Glutamatergic neuron (in vitro differentiated cells): ENCODE measurements around the gene CIITA. TPM values are rescaled to one million over a fixed set of nuclear protein-coding genes. Genes with fewer than 3 reads are reported as not detected.
A peak's percentile ranks its signal among the peaks of the same experiment; 100 is the strongest.

ENCODE experiments used
- DNase-seq: peaks from one replicate; pipeline ENCODE4 v3.0.0; 2022
- H3K27ac Mint-ChIP-seq: one replicate; pipeline ENCODE4 v1.8.0; 2020; ENCODE audit warnings: mild to moderate bottlenecking, mixed read lengths, inconsistent platforms; ENCODE audit not compliant: unreplicated experiment
- H3K27me3 Mint-ChIP-seq: one replicate; pipeline ENCODE4 v1.8.0; 2020; ENCODE audit warnings: mild to moderate bottlenecking, moderate library complexity, mixed read lengths, inconsistent platforms; ENCODE audit not compliant: unreplicated experiment
- H3K36me3 Mint-ChIP-seq: one replicate; pipeline ENCODE4 v1.8.0; 2020; ENCODE audit warnings: mild to moderate bottlenecking, mixed read lengths, inconsistent platforms; ENCODE audit not compliant: unreplicated experiment
- H3K4me1 Mint-ChIP-seq: one replicate; pipeline ENCODE4 v1.8.0; 2020; ENCODE audit warnings: mild to moderate bottlenecking, low read depth, mixed read lengths, inconsistent platforms; ENCODE audit not compliant: unreplicated experiment
- H3K4me3 Mint-ChIP-seq: one replicate; pipeline ENCODE4 v1.8.0; 2020; ENCODE audit warnings: mild to moderate bottlenecking, mixed read lengths, inconsistent platforms; ENCODE audit not compliant: unreplicated experiment
- H3K9me3 Mint-ChIP-seq: one replicate; pipeline ENCODE4 v1.8.0; 2020; ENCODE audit warnings: mild to moderate bottlenecking, moderate library complexity, mixed read lengths, inconsistent platforms; ENCODE audit not compliant: unreplicated experiment
- total RNA-seq: library from RNA; stranded (reverse); fragmentation: NEBNext Ultra II Directional; extraction: Animal tissue kit (Norgen Biotek cat#: 25700); gene quantifications from one replicate; pipeline ENCODE4 v1.2.1, GENCODE V29; 2021; ENCODE audit not compliant: unreplicated experiment
- TF ChIP-seq, protein P1 (sequence below): fragments of 200-600 bp; sonication (generic); IDR thresholded peaks from one replicate; pipeline ENCODE4 v1.5.0; 2021; ENCODE audit not compliant: partially characterized antibody, unreplicated experiment

The CIITA gene
- total RNA-seq, 1 donor from 2014 or later, result 0.69 TPM

- peaks cover 10% of the 10 kb centered on the region for H3K27me3 Mint-ChIP-seq
- TF ChIP-seq, protein P1, sequence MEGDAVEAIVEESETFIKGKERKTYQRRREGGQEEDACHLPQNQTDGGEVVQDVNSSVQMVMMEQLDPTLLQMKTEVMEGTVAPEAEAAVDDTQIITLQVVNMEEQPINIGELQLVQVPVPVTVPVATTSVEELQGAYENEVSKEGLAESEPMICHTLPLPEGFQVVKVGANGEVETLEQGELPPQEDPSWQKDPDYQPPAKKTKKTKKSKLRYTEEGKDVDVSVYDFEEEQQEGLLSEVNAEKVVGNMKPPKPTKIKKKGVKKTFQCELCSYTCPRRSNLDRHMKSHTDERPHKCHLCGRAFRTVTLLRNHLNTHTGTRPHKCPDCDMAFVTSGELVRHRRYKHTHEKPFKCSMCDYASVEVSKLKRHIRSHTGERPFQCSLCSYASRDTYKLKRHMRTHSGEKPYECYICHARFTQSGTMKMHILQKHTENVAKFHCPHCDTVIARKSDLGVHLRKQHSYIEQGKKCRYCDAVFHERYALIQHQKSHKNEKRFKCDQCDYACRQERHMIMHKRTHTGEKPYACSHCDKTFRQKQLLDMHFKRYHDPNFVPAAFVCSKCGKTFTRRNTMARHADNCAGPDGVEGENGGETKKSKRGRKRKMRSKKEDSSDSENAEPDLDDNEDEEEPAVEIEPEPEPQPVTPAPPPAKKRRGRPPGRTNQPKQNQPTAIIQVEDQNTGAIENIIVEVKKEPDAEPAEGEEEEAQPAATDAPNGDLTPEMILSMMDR, result no peak
- no peak for DNase-seq
- peaks cover 5% of the 10 kb centered on the region for H3K36me3 Mint-ChIP-seq
- no peak overlapping the region for H3K4me3 Mint-ChIP-seq
- peaks cover 16% of the 10 kb centered on the region for H3K9me3 Mint-ChIP-seq
- no peak overlapping the region for H3K27ac Mint-ChIP-seq
- peaks cover 26% of the 10 kb centered on the region for H3K4me1 Mint-ChIP-seq
Measured at GRCh38 chr16:10938321-10938720, 61.3 kb downstream of the CIITA start.

DNA sequence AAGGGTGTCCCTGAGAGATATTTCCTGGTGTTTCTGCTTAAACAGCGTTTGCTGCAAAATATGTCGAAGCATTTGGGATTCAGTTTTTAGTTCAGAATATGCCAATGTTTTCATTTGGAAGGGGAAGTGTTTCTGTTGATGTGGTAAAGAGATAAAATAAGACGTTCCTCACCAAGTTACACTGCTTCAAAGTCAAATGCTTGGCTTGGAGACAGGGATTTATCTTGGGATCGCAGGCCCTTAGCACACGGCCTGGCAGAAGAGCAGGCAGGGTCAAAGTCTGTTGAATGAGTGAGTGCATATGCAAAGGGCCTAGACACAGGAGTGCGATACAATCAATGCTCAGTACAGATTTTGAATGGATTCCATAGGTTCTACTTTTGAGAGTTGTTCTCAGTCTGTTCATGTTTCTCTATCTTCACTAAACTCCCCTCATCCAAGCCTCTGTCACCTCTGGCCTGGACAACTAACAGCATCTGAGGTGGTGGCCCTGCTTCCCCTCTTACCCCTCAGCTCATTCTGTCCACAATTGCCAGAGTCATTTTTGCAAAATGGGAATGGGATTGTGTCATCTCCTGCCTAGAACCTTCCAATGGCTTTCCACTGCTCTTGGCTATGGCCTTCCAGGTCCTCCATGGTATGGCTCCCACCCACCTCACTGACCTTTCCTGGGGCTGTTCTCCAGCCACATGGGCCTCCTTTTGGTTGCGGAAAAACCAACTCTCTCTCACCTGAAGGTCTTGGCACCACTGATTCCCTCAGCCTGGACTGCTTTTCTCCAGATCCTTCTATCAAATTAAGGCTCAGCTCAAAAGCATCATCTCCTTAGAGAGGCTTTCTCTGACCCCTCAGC lies 62.0 kb downstream of the CIITA start:
- peaks cover 10% of the 10 kb centered on the region for H3K27me3 Mint-ChIP-seq
- TF ChIP-seq, protein P1, result no peak

DNA sequence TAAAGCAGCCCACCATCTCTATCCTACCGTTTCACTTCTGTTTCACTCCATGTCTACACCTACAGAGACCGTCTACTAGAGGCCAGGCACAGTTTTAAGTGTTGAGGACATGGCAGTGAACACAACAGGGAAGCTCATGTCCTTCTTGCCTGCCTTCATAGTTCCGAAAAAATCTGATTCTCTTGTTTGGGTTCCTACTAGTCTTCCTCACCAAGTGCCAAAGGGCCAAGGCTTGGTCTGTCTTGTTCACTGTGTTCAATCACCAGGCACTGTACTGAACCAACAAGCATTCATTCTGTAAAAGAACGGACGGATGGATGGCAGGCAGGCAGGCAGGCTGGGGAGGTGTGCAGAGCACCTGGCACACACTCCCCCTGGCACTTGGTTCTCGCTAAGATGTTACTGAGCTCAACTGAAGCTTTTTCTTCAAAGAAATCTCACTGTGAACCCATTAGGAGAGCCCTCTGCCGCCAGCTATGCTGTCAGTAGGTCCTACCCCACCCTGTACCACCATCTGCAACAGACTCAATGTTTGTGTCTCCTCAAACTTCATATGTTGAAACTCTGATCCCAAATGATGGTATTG lies 62.7 kb downstream of the CIITA start:
- Mint-ChIP-seq H3K27ac (peak overlapping the region; percentile 30), H3K9me3 (peaks cover 16% of the 10 kb centered on the region), H3K4me3 (peak overlapping the region; percentile 90), H3K36me3 (peaks cover 5% of the 10 kb centered on the region), H3K27me3 (peaks cover 10% of the 10 kb centered on the region), H3K4me1 (peaks cover 26% of the 10 kb centered on the region)
- TF ChIP-seq, protein P1, result no peak
- DNase-seq, result no peak

More for the DNA sequence above, 62.0 kb downstream of the CIITA start:
- peaks cover 16% of the 10 kb centered on the region for H3K9me3 Mint-ChIP-seq
- peak overlapping the region; percentile 90 for H3K4me3 Mint-ChIP-seq
- peaks cover 26% of the 10 kb centered on the region for H3K4me1 Mint-ChIP-seq
- DNase-seq, result no peak
- peak overlapping the region; percentile 30 for H3K27ac Mint-ChIP-seq
- peaks cover 5% of the 10 kb centered on the region for H3K36me3 Mint-ChIP-seq

- Mint-ChIP-seq H3K27me3 (peaks cover 10% of the 10 kb centered on the region), H3K9me3 (peaks cover 19% of the 10 kb centered on the region), H3K4me3 (peak overlapping the region; percentile 90), H3K36me3 (peaks cover 5% of the 10 kb centered on the region), H3K4me1 (peaks cover 31% of the 10 kb centered on the region), H3K27ac (peak overlapping the region; percentile 86)
- DNase-seq, result peak; percentile 51
- TF ChIP-seq, protein P1, result no peak
Measured at GRCh38 chr16:10940501-10941079, 63.6 kb downstream of the CIITA start.
